Suprapubic skin (tissue), 4 donors: ENCODE measurements around the gene ZNF521.

ENCODE experiments used
- CTCF ChIP-seq, 2 donors: fragments of 200-600 bp in 1 of 2; fragments of 450-650 bp in 1 of 2; sonication (generic) in 1 of 2; IDR thresholded peaks; one replicate each; pipeline ENCODE4 v1.5.1; 2016 to 2019; ENCODE audit warnings: antibody characterized with exemption in 2 of 2, mild to moderate bottlenecking in 1 of 2, moderate library complexity in 1 of 2
- EP300 ChIP-seq: sonication (generic); formaldehyde crosslinking; IDR thresholded peaks from one replicate; pipeline ENCODE4 v1.6.1; 2017; ENCODE audit warnings: antibody characterized with exemption
- POLR2A ChIP-seq, 2 donors: fragments of 450-650 bp; IDR thresholded peaks; one replicate each; pipeline ENCODE4 v1.6.1; 2017; ENCODE audit warnings: antibody characterized with exemption in 2 of 2, mild to moderate bottlenecking in 2 of 2, moderate library complexity in 2 of 2
- POLR2AphosphoS5 ChIP-seq, 3 donors: sonication (generic); formaldehyde crosslinking; IDR thresholded peaks; one replicate each; pipeline ENCODE4 v1.6.1; 2017; ENCODE audit warnings: antibody characterized with exemption in 3 of 3

GRCh38 chr18:25332002-25332401 is 20.0 kb downstream of the ZNF521 start:
- TF ChIP-seq CTCF (IDR thresholded peaks at IDR 0.05): no peak
- TF ChIP-seq POLR2A (IDR thresholded peaks at IDR 0.05): no peak
- no peak for TF ChIP-seq POLR2AphosphoS5 (IDR thresholded peaks at IDR 0.05)
- TF ChIP-seq EP300: no peak
